IPS-18c (cell line): ENCODE results near the gene VIPR2.

Experiments used
- H3K4me3 ChIP-seq: 2 replicates; pipeline ENCODE4 v1.7.0; 2013; ENCODE audit warnings: low read depth, mild to moderate bottlenecking, low read length, moderate library complexity; ENCODE audit not compliant: insufficient read depth
- H3K9me3 ChIP-seq: one replicate; pipeline ENCODE4 v1.6.1; 2013; ENCODE audit warnings: mild to moderate bottlenecking, low read length, moderate library complexity; ENCODE audit not compliant: control insufficient read depth, insufficient read depth

Gene VIPR2

GRCh38 chr7:159050704-159051103, 94.0 kb downstream of the VIPR2 start:
- no peaks in the 10 kb centered on the region for H3K9me3 ChIP-seq

GRCh38 chr7:159049266-159050025, 95.2 kb downstream of the VIPR2 start:
- no peak overlapping the region for H3K4me3 ChIP-seq
- no peaks in the 10 kb centered on the region for H3K9me3 ChIP-seq

More at GRCh38 chr7:159050704-159051103, 94.0 kb downstream of the VIPR2 start:
- no peak overlapping the region for H3K4me3 ChIP-seq

- no peak overlapping the region for H3K4me3 ChIP-seq
- no peaks in the 10 kb centered on the region for H3K9me3 ChIP-seq
Measured at GRCh38 chr7:159048656-159049055, 96.0 kb downstream of the VIPR2 start.

- H3K9me3 ChIP-seq, result no peaks in the 10 kb centered on the region
- no peak overlapping the region for H3K4me3 ChIP-seq
Measured at GRCh38 chr7:159047536-159047935, 97.1 kb downstream of the VIPR2 start.

GRCh38 chr7:159046300-159046699, 98.4 kb downstream of the VIPR2 start:
- Histone ChIP-seq H3K9me3 (no peaks in the 10 kb centered on the region), H3K4me3 (no peak overlapping the region)

GRCh38 chr7:159045839-159046238, 98.8 kb downstream of the VIPR2 start:
- H3K4me3 ChIP-seq, result no peak overlapping the region
- H3K9me3 ChIP-seq, result no peaks in the 10 kb centered on the region

GRCh38 chr7:159042581-159043101, 102.0 kb downstream of the VIPR2 start:
- H3K4me3 ChIP-seq, result no peak overlapping the region
- H3K9me3 ChIP-seq, result no peaks in the 10 kb centered on the region

GRCh38 chr7:159042103-159042502, 102.6 kb downstream of the VIPR2 start:
- no peak overlapping the region for H3K4me3 ChIP-seq
- H3K9me3 ChIP-seq, result no peaks in the 10 kb centered on the region

- no peaks in the 10 kb centered on the region for H3K9me3 ChIP-seq
- no peak overlapping the region for H3K4me3 ChIP-seq
Measured at GRCh38 chr7:159040912-159041711, 103.6 kb downstream of the VIPR2 start.

GRCh38 chr7:159040146-159040545, 104.5 kb downstream of the VIPR2 start:
- H3K9me3 ChIP-seq, result no peaks in the 10 kb centered on the region
- no peak overlapping the region for H3K4me3 ChIP-seq

- no peaks in the 10 kb centered on the region for H3K9me3 ChIP-seq
Measured at GRCh38 chr7:159039716-159040115, 105.0 kb downstream of the VIPR2 start.

GRCh38 chr7:159038066-159038465, 106.6 kb downstream of the VIPR2 start:
- Histone ChIP-seq H3K4me3 (no peak overlapping the region), H3K9me3 (no peaks in the 10 kb centered on the region)

More at GRCh38 chr7:159039716-159040115, 105.0 kb downstream of the VIPR2 start:
- H3K4me3 ChIP-seq, result no peak overlapping the region

- Histone ChIP-seq H3K9me3 (no peaks in the 10 kb centered on the region), H3K4me3 (no peak overlapping the region)
Measured at GRCh38 chr7:159036916-159037605, 107.6 kb downstream of the VIPR2 start.

GRCh38 chr7:159035571-159036073, 109.0 kb downstream of the VIPR2 start:
- H3K4me3 ChIP-seq, result no peak overlapping the region
- no peaks in the 10 kb centered on the region for H3K9me3 ChIP-seq

GRCh38 chr7:159034988-159035387, 109.7 kb downstream of the VIPR2 start:
- H3K9me3 ChIP-seq, result no peaks in the 10 kb centered on the region
- no peak overlapping the region for H3K4me3 ChIP-seq

GRCh38 chr7:159034394-159034793, 110.3 kb downstream of the VIPR2 start:
- no peak overlapping the region for H3K4me3 ChIP-seq
- no peaks in the 10 kb centered on the region for H3K9me3 ChIP-seq

- Histone ChIP-seq H3K4me3 (no peak overlapping the region), H3K9me3 (no peaks in the 10 kb centered on the region)
Measured at GRCh38 chr7:159033956-159034355, 110.7 kb downstream of the VIPR2 start.
